Adipocyte (in vitro differentiated cells): ENCODE results near the gene NCOR1.

Experiments
- DNase-seq: peaks from one replicate; pipeline ENCODE4 v3.0.0-alpha.2; 2015; ENCODE audit warnings: low read depth
- H3K27me3 ChIP-seq: replicated peaks from 2 replicates; pipeline ENCODE4 v1.7.0; 2013; ENCODE audit warnings: mild to moderate bottlenecking, low read length, moderate library complexity; ENCODE audit not compliant: control insufficient read depth, insufficient read depth
- H3K36me3 ChIP-seq: 2 replicates; pipeline ENCODE4 v1.7.0; 2013; ENCODE audit warnings: low read length, mild to moderate bottlenecking, moderate library complexity; ENCODE audit not compliant: control insufficient read depth, insufficient read depth, severe bottlenecking
- H3K4me1 ChIP-seq: 2 replicates; pipeline ENCODE4 v1.7.0; 2013; ENCODE audit warnings: mild to moderate bottlenecking, low read length, moderate library complexity; ENCODE audit not compliant: control insufficient read depth, insufficient read depth
- H3K4me3 ChIP-seq: 2 replicates; pipeline ENCODE4 v1.7.0; 2013; ENCODE audit warnings: mild to moderate bottlenecking, low read length, moderate library complexity
- H3K9ac ChIP-seq: 2 replicates; pipeline ENCODE4 v1.7.0; 2013; ENCODE audit warnings: mild to moderate bottlenecking, low read length, moderate library complexity
- H3K9me3 ChIP-seq: 2 replicates; pipeline ENCODE4 v1.7.0; 2013; ENCODE audit warnings: mild to moderate bottlenecking, low read length, moderate library complexity; ENCODE audit not compliant: control insufficient read depth

Gene NCOR1

DNA sequence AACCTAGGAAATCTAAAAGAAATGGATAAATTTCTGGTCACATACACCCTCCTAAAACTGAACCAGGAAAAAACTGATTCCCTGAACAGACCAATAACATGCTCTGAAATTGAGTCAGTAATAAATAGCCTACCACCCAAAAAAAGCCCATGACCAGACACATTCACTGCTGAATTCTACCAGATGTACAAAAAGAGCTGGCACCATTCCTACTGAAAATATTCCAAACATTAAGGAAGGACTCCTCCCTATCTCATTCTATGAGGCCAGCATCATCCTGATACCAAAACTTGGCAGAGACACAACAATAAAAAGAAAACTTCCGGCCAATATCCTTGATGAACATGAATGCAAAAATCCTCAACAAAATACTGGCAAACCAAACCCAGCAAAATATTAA lies 162.8 kb downstream of the NCOR1 start:
- H3K27me3 ChIP-seq: no peaks in the 10 kb centered on the region
- peaks cover 70% of the 10 kb centered on the region for H3K36me3 ChIP-seq
- H3K9me3 ChIP-seq: peaks cover 4% of the 10 kb centered on the region
- no peak overlapping the region for H3K9ac ChIP-seq
- peak; percentile 22 for DNase-seq
- no peak overlapping the region for H3K4me3 ChIP-seq
- H3K4me1 ChIP-seq: no peaks in the 10 kb centered on the region

DNA sequence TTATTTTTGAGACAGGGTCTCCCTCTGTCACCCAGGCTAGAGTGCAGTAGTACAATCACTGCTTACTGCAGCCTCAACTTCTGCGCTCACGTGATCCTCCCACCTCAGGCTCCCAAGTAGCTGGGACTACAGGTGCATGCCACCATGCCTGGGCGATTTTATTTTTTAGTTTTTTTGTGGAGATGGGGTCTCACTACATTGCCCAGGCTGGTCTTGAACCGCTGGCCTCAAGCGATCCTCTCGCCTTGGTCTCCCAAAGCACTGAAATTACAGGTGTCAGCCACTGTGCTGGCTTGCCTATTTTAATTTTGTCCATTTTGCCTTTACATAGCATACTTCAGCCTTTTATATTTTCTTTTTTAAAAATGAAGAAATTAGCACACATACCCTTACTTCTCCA lies 164.5 kb downstream of the NCOR1 start:
- no peaks in the 10 kb centered on the region for H3K4me1 ChIP-seq
- no peak overlapping the region for H3K9ac ChIP-seq
- no peak for DNase-seq
- peaks cover 4% of the 10 kb centered on the region for H3K9me3 ChIP-seq
- no peaks in the 10 kb centered on the region for H3K27me3 ChIP-seq
- H3K36me3 ChIP-seq: peaks cover 70% of the 10 kb centered on the region
- no peak overlapping the region for H3K4me3 ChIP-seq

GRCh38 chr17:16048811-16049449 lies 166.4 kb downstream of the NCOR1 start:
- H3K36me3 ChIP-seq: peaks cover 67% of the 10 kb centered on the region

GRCh38 chr17:16046966-16047365 lies 168.4 kb downstream of the NCOR1 start:
- no peaks in the 10 kb centered on the region for H3K9me3 ChIP-seq

More at GRCh38 chr17:16048811-16049449, 166.4 kb downstream of the NCOR1 start:
- Histone ChIP-seq H3K9ac (no peak overlapping the region), H3K9me3 (peaks cover 4% of the 10 kb centered on the region), H3K4me3 (no peak overlapping the region), H3K4me1 (no peaks in the 10 kb centered on the region), H3K27me3 (no peaks in the 10 kb centered on the region)
- no peak for DNase-seq

GRCh38 chr17:16044487-16044886 lies 170.8 kb downstream of the NCOR1 start:
- Histone ChIP-seq H3K9ac (no peak overlapping the region), H3K9me3 (no peaks in the 10 kb centered on the region), H3K36me3 (peaks cover 76% of the 10 kb centered on the region), H3K27me3 (no peaks in the 10 kb centered on the region), H3K4me1 (peaks cover 2% of the 10 kb centered on the region), H3K4me3 (no peak overlapping the region)
- no peak for DNase-seq

More at GRCh38 chr17:16046966-16047365, 168.4 kb downstream of the NCOR1 start:
- H3K9ac ChIP-seq: no peak overlapping the region
- peaks cover 76% of the 10 kb centered on the region for H3K36me3 ChIP-seq
- H3K4me1 ChIP-seq: no peaks in the 10 kb centered on the region
- no peak overlapping the region for H3K4me3 ChIP-seq
- DNase-seq: peak; percentile 5
- H3K27me3 ChIP-seq: no peaks in the 10 kb centered on the region

DNA sequence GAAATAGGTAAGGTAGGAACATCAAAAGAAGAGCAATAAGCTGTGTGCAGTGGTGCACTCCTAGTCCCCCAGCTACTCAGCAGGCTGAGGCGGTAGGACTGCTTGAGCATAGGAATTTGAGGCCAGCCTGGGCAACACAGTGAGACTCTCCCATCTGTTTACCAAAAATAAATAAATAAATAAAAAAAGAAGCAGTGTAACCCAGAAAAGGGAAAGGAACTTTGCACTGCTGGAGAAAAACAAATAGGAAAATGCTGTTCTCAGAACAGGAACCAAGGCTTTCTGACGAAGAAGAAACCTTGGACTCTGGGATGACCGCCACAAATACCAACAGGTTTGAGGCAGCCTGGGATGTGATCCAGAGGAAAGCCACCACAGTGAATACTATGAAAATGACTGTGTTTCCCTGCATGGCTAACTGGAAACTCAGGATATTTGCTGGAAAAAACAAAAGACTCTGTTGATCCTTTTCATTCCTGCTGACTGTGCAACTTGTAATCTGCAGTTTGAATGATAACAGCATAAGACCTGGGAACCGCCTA lies 174.6 kb downstream of the NCOR1 start:
- Histone ChIP-seq H3K9me3 (no peaks in the 10 kb centered on the region), H3K36me3 (peaks cover 76% of the 10 kb centered on the region), H3K27me3 (no peaks in the 10 kb centered on the region), H3K9ac (no peak overlapping the region), H3K4me3 (no peak overlapping the region), H3K4me1 (peaks cover 6% of the 10 kb centered on the region)
- DNase-seq: peak; percentile 27

DNA sequence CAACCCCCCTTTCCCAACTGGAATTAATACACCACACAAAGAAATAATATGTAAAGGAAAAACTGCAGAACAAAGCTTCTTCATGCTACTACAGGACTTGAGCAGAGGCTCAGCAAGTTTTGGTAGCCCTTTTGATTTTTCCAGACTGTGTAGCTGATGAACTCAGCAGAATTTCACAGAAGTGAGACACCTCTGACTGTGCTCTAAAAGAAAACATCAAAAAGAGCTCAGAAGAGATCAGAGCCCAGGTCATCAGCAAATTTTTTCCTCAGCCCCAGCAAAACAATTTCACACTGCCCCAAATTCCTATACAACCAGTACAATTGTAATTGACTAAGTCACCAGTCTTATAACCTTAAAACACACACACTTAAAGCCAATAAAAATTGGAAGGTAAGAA lies 177.7 kb downstream of the NCOR1 start:
- Histone ChIP-seq H3K36me3 (peaks cover 80% of the 10 kb centered on the region), H3K27me3 (no peaks in the 10 kb centered on the region), H3K4me1 (peaks cover 6% of the 10 kb centered on the region), H3K9me3 (no peaks in the 10 kb centered on the region), H3K9ac (no peak overlapping the region), H3K4me3 (no peak overlapping the region)
- peak; percentile 13 for DNase-seq

DNA sequence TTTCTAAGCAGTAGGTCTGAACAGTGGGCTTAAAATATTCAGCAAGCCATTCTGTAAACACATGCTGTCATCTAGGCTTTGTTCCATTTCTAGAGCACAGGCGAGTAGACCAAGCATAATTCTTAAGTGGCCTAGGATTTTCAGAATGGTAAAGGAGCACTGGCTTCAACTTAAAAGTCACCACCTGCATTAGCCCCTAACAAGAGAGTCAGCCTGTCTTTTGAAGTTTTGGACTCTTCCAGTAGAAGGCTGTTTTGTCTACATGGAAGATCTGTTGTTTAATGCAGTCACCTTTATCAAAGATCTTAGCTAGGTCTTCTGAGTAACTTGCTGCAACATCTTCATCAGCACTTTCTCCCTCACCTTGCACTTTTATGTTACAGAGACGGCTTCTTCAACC lies 179.1 kb downstream of the NCOR1 start:
- Histone ChIP-seq H3K9ac (no peak overlapping the region), H3K4me1 (peaks cover 6% of the 10 kb centered on the region), H3K4me3 (no peak overlapping the region), H3K27me3 (no peaks in the 10 kb centered on the region), H3K36me3 (peaks cover 86% of the 10 kb centered on the region), H3K9me3 (no peaks in the 10 kb centered on the region)
- DNase-seq: no peak

- H3K4me3 ChIP-seq: no peak overlapping the region
- H3K9me3 ChIP-seq: no peaks in the 10 kb centered on the region
- H3K9ac ChIP-seq: no peak overlapping the region
- H3K4me1 ChIP-seq: peaks cover 6% of the 10 kb centered on the region
- peaks cover 95% of the 10 kb centered on the region for H3K36me3 ChIP-seq
- no peak for DNase-seq
- no peaks in the 10 kb centered on the region for H3K27me3 ChIP-seq
These were observed 181.5 kb downstream of the NCOR1 start for GRCh38 chr17:16033729-16034349.

- H3K4me3 ChIP-seq: no peak overlapping the region
- H3K4me1 ChIP-seq: peaks cover 18% of the 10 kb centered on the region
- peaks cover 96% of the 10 kb centered on the region for H3K36me3 ChIP-seq
- peak; percentile 87 for DNase-seq
- no peaks in the 10 kb centered on the region for H3K9me3 ChIP-seq
- no peaks in the 10 kb centered on the region for H3K27me3 ChIP-seq
- peak overlapping the region; percentile 42 for H3K9ac ChIP-seq
These were observed 187.4 kb downstream of the NCOR1 start for GRCh38 chr17:16027708-16028584.

DNA sequence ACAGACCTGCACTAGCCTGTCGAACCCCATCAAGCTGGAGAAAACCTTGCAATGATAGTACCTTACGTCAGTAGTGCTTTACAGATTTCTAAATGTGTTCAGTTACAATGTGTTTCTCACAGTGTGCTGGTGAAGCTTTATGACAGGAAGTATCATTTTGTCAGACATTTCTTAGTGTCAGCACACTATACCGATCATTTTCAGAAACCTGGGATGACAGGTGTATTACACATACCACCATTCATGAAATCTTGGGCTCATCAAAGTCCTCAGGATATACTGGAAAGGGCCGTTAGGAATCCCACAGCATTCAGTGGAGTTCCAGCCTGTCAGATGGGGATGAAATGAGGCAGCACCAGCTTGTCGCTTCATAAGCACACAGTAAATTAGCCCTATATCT lies 188.4 kb downstream of the NCOR1 start:
- Histone ChIP-seq H3K27me3 (no peaks in the 10 kb centered on the region), H3K9ac (no peak overlapping the region), H3K4me3 (no peak overlapping the region), H3K9me3 (no peaks in the 10 kb centered on the region), H3K36me3 (peaks cover 96% of the 10 kb centered on the region), H3K4me1 (peaks cover 18% of the 10 kb centered on the region)
- no peak for DNase-seq
